Dermis blood vessel endothelial cell (primary cell): ENCODE data around the gene ANTKMT. TPM values are rescaled to one million over a fixed set of nuclear protein-coding genes. Genes with fewer than 3 reads are reported as not detected.
"Not testable (repeated sequence)": the region's sequence is repeated elsewhere in the genome, so short reads cannot be mapped to it uniquely, and the experiment has no call there.

Source experiments
- DNase-seq: peaks from one replicate; pipeline ENCODE4 v3.0.0; 2010
- total RNA-seq: library from RNA; depleted of rRNA; stranded (reverse); fragments of >200 nt; gene quantifications from 2 replicates; pipeline ENCODE4 v1.2.3, GENCODE V29; 2014

Gene ANTKMT
- total RNA-seq, 1 donor from 2014 or later: 47.5 TPM

GRCh38 chr16:746637-747036 lies 25.7 kb downstream of the ANTKMT start:
- no peak for DNase-seq

GRCh38 chr16:747978-748746 lies 27.2 kb downstream of the ANTKMT start:
- no peak for DNase-seq

GRCh38 chr16:749010-749409 lies 28.1 kb downstream of the ANTKMT start:
- DNase-seq: no peak

GRCh38 chr16:750485-750884 lies 29.5 kb downstream of the ANTKMT start:
- no peak for DNase-seq

- no peak for DNase-seq
Measured at GRCh38 chr16:751152-752006, 30.4 kb downstream of the ANTKMT start.

- DNase-seq: no peak
Measured at GRCh38 chr16:752007-752312, 31.0 kb downstream of the ANTKMT start.

- DNase-seq: not testable (repeated sequence)
Measured at GRCh38 chr16:754121-754607, 33.2 kb downstream of the ANTKMT start.

GRCh38 chr16:754656-755055 lies 33.7 kb downstream of the ANTKMT start:
- DNase-seq: no peak

GRCh38 chr16:756428-756827 lies 35.5 kb downstream of the ANTKMT start:
- no peak for DNase-seq

GRCh38 chr16:759110-759910 lies 38.4 kb downstream of the ANTKMT start:
- no peak for DNase-seq

- DNase-seq: no peak
Measured at GRCh38 chr16:760065-760464, 39.1 kb downstream of the ANTKMT start.

GRCh38 chr16:760545-761343 lies 39.8 kb downstream of the ANTKMT start, which contains the start of gene MSLN:
MSLN (plus strand) TSS chr16:760734; CDS start chr16:762681, 1,947 bp downstream.
- DNase-seq: no peak

- DNase-seq: no peak
Measured at GRCh38 chr16:761625-762513, 40.9 kb downstream of the ANTKMT start.

GRCh38 chr16:762595-763268 lies 41.8 kb downstream of the ANTKMT start:
- DNase-seq: no peak

- DNase-seq: no peak
Measured at GRCh38 chr16:763369-764183, 42.6 kb downstream of the ANTKMT start.

GRCh38 chr16:764184-764750 lies 43.3 kb downstream of the ANTKMT start:
- DNase-seq: no peak

GRCh38 chr16:764848-765487 lies 44.0 kb downstream of the ANTKMT start:
- no peak for DNase-seq

- DNase-seq: no peak
Measured at GRCh38 chr16:765488-765865, 44.5 kb downstream of the ANTKMT start.
